PC-3 (cell line): Measurements from ENCODE around the gene HPSE. TPM values are rescaled to one million over a fixed set of nuclear protein-coding genes. Genes with fewer than 3 reads are reported as not detected.

Experiments
- ATAC-seq: fragments of 200-7000 bp; cut with Tn5 transposase; 2 replicates; pipeline ENCODE4 v1.9.1; 2020; ENCODE audit warnings: mild to moderate bottlenecking, moderate library complexity
- BruUV-seq: library from RNA; stranded (reverse); fragments of 400-500 nt; replicated peaks from 2 replicates; lab custom pipeline; 2021; lab: Mats Ljungman, UMichigan
- CTCF ChIA-PET: fragments of 300-600 bp; sonication (Branson Sonifier 250); formaldehyde crosslinking; loops from one replicate; lab custom pipeline; 2022; ENCODE audit warnings: antibody characterized with exemption; lab: Charles Lee
- POLR2A ChIA-PET: fragments of 300-600 bp; sonication (Branson Sonifier 250); formaldehyde crosslinking; loops from one replicate; lab custom pipeline; 2022; ENCODE audit warnings: antibody characterized with exemption; ENCODE audit not compliant: unreplicated experiment; lab: Charles Lee
- DNase-seq: peaks from one replicate; pipeline ENCODE4 v3.0.0-alpha.2; 2015
- H2AFZ ChIP-seq: fragments of 300-600 bp; sonication (generic); 2 replicates; pipeline ENCODE4 v1.6.0; 2016; ENCODE audit warnings: antibody characterized with exemption, low read length
- H3F3A ChIP-seq: fragments of 300-600 bp; sonication (generic); one replicate; pipeline ENCODE4 v1.6.0; 2017; ENCODE audit warnings: antibody characterized with exemption, low read length, control low read depth, mild to moderate bottlenecking; ENCODE audit not compliant: unreplicated experiment
- H3K27ac ChIP-seq: fragments of 300-600 bp; sonication (generic); 2 replicates; pipeline ENCODE4 v1.5.1; 2016; ENCODE audit warnings: mild to moderate bottlenecking, low read length
- H3K27me3 ChIP-seq: fragments of 300-600 bp; sonication (generic); 2 replicates; pipeline ENCODE4 v1.6.1; 2016; ENCODE audit warnings: low read length, mixed read lengths
- H3K36me3 ChIP-seq: fragments of 300-600 bp; sonication (generic); 2 replicates; pipeline ENCODE4 v1.6.1; 2016; ENCODE audit warnings: low read depth, mixed run types, low read length, mixed read lengths
- H3K4me1 ChIP-seq: fragments of 300-600 bp; sonication (generic); 2 replicates; pipeline ENCODE4 v1.5.1; 2016; ENCODE audit warnings: low read length; ENCODE audit not compliant: insufficient read depth
- H3K4me2 ChIP-seq: fragments of 300-600 bp; sonication (generic); 2 replicates; pipeline ENCODE4 v1.6.0; 2016; ENCODE audit warnings: low read length
- H3K4me3 ChIP-seq: fragments of 300-600 bp; sonication (generic); 2 replicates; pipeline ENCODE4 v1.5.1; 2016; ENCODE audit warnings: mild to moderate bottlenecking, low read length, mixed read lengths
- H3K79me2 ChIP-seq: fragments of 300-600 bp; sonication (generic); 2 replicates; pipeline ENCODE4 v1.6.1; 2017; ENCODE audit warnings: low read length, mixed read lengths
- H3K9ac ChIP-seq: fragments of 300-600 bp; sonication (generic); 2 replicates; pipeline ENCODE4 v1.6.0; 2016; ENCODE audit warnings: mild to moderate bottlenecking, low read length
- H3K9me2 ChIP-seq: fragments of 300-600 bp; sonication (generic); replicated peaks from 2 replicates; pipeline ENCODE4 v1.6.1; 2016; ENCODE audit warnings: mixed run types, low read length, mixed read lengths
- H3K9me3 ChIP-seq: fragments of 300-600 bp; sonication (generic); 2 replicates; pipeline ENCODE4 v1.6.1; 2016; ENCODE audit warnings: low read length, mixed read lengths
- H4K20me1 ChIP-seq: fragments of 300-600 bp; sonication (generic); 2 replicates; pipeline ENCODE4 v1.6.1; 2016; ENCODE audit warnings: low read length, mixed read lengths
- EZH2 ChIP-seq: fragments of 300-600 bp; sonication (generic); IDR thresholded peaks from one replicate; pipeline ENCODE4 v1.6.1; 2017; ENCODE audit warnings: antibody characterized with exemption, mild to moderate bottlenecking, low read length; ENCODE audit not compliant: unreplicated experiment
- EZH2phosphoT487 ChIP-seq: fragments of 300-600 bp; sonication (generic); IDR thresholded peaks from 2 replicates; pipeline ENCODE4 v1.6.1; 2018; ENCODE audit warnings: mild to moderate bottlenecking, antibody characterized with exemption, low read length, borderline replicate concordance
- intact Hi-C: fragments of 100-400 bp; cut with micrococcal nuclease; formaldehyde crosslinking; loops from 2 replicates; pipeline ENCODE4 v1.9.0; 2023
- total RNA-seq: library from RNA; depleted of rRNA; stranded (reverse); fragments of >200 nt; gene quantifications from 2 replicates; pipeline ENCODE4 v1.2.3, GENCODE V29; 2014
- TF ChIP-seq, protein P1 (sequence below): fragments of 300-600 bp; sonication (generic); conservative IDR thresholded peaks from 2 replicates; pipeline ENCODE4 v1.5.1; 2017; ENCODE audit warnings: antibody characterized with exemption, low read depth, mild to moderate bottlenecking, low read length

The HPSE gene
- total RNA-seq, 1 experiment from 2014 or later, result 4.2 TPM

DNA sequence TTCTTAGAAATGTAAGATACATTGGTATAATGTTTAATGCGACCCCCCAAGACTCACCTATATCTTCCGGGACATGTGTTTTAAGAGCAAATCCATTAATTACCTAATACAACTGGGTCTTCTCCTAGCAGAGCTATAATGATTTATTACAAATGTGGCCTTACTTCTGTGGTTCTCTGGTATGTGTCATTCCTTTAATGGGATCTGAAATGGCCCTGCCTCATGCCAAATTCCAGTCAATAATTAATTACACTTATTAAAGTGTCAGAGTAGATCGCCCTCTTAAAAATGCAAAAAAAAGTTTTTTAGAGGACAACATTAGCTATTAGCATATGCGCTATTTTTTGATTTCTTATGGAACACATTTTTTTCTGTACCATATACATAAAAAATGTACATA, 17.0 kb downstream of the HPSE start:
- Histone ChIP-seq H3K27me3 (no peaks in the 10 kb centered on the region), H3K9ac (no peak overlapping the region), H3K36me3 (no peaks in the 10 kb centered on the region), H3K4me3 (no peak overlapping the region), H3K79me2 (no peaks in the 10 kb centered on the region), H3K4me2 (no peak overlapping the region), H3K27ac (no peak overlapping the region), H3F3A (no peaks in the 10 kb centered on the region), H4K20me1 (no peaks in the 10 kb centered on the region), H2AFZ (no peak overlapping the region), H3K4me1 (peaks cover 5% of the 10 kb centered on the region; the same call in 1 of the 2 replicates), H3K9me2 (no peaks in the 10 kb centered on the region), H3K9me3 (no peaks in the 10 kb centered on the region)
- ChIA-PET CTCF (no interaction called here), POLR2A (no interaction called here)
- BruUV-seq, result no TSS peak
- intact Hi-C loops, result no loop called here
- TF ChIP-seq EZH2phosphoT487, result no peak
- TF ChIP-seq, protein P1, sequence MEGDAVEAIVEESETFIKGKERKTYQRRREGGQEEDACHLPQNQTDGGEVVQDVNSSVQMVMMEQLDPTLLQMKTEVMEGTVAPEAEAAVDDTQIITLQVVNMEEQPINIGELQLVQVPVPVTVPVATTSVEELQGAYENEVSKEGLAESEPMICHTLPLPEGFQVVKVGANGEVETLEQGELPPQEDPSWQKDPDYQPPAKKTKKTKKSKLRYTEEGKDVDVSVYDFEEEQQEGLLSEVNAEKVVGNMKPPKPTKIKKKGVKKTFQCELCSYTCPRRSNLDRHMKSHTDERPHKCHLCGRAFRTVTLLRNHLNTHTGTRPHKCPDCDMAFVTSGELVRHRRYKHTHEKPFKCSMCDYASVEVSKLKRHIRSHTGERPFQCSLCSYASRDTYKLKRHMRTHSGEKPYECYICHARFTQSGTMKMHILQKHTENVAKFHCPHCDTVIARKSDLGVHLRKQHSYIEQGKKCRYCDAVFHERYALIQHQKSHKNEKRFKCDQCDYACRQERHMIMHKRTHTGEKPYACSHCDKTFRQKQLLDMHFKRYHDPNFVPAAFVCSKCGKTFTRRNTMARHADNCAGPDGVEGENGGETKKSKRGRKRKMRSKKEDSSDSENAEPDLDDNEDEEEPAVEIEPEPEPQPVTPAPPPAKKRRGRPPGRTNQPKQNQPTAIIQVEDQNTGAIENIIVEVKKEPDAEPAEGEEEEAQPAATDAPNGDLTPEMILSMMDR, result no peak
- no peak for TF ChIP-seq EZH2
- ATAC-seq (no peak), DNase-seq (no peak)

DNA sequence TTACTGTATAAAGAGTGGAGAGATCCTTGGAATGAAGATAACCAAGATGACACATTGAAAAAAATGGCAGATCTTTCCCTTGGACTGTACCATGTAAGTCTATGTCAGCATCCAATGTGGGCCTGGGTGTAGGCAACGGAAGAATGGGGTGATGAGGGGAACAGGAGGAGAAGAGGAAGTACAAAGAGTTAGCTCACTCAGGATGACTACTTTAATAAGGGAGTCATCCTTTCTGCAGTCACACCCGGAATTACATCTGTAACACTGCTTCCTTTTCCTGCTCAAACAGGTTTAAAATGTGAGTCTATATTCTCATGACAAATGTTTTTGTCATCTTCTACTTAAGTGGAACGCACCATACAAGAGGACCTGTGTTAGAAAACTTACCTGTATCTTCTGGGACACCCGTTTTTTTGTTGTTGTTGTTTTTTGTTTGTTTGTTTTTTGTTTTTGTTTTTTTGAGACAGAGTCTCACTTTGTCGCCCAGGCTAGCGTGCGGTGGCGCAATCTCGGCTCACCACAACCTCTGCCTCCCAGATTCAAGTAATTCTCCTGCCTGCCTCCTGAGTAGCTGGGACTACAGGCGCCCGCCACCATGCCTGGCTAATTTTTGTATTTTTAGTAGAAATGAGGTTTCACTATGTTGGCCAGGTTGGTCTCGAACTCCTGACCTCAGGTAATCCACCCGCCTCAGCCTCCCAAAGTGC, 18.0 kb downstream of the HPSE start:
- DNase-seq (peak; percentile 66), ATAC-seq (peak; percentile 87)
- Histone ChIP-seq H3K4me1 (peaks cover 5% of the 10 kb centered on the region; the same call in 1 of the 2 replicates), H3K9me3 (no peaks in the 10 kb centered on the region), H3K27ac (0 out of 2 replicates have a peak overlapping the region, but pooled peaks have one; percentile 23), H3K27me3 (no peaks in the 10 kb centered on the region), H4K20me1 (no peaks in the 10 kb centered on the region), H3K36me3 (no peaks in the 10 kb centered on the region), H3F3A (no peaks in the 10 kb centered on the region), H2AFZ (0 out of 2 replicates have a peak overlapping the region, but pooled peaks have one; percentile 26), H3K79me2 (no peaks in the 10 kb centered on the region), H3K4me2 (no peak overlapping the region), H3K9me2 (no peaks in the 10 kb centered on the region), H3K9ac (no peak overlapping the region), H3K4me3 (no peak overlapping the region)
- ChIA-PET CTCF (no interaction called here), POLR2A (no interaction called here)
- intact Hi-C loops, result no loop called here
- BruUV-seq, result no TSS peak
- TF ChIP-seq EZH2 (no peak), EZH2phosphoT487 (no peak)

DNA sequence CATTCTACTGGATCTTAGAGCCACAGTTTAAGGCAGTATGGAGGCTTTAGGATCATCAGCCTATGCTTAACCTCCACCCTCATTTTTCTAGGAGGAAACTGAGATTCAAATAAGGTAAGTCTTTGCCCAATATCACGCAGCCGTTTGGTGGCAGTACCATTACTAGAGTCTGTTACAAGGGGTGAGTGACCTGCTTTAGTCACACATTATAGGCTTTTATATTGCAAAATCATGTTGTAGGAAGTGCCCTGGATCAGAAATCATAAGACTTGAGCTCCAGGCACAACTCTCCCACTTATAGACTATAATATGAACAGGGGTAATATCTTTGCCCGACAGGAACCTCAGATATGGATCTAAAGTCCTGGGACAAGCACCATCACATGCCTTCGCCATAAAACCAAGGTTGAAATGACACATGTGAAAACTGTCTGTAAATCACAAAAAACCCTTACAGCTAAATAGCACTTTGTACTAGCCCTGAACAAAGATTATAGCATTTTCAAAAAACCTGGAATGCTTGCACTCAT, 19.2 kb downstream of the HPSE start:
- Histone ChIP-seq H3K27me3 (no peaks in the 10 kb centered on the region), H3F3A (no peaks in the 10 kb centered on the region), H3K4me1 (peaks cover 5% of the 10 kb centered on the region; the same call in 1 of the 2 replicates), H3K4me2 (no peak overlapping the region), H3K9ac (no peak overlapping the region), H4K20me1 (no peaks in the 10 kb centered on the region), H3K9me3 (no peaks in the 10 kb centered on the region), H3K9me2 (no peaks in the 10 kb centered on the region), H3K27ac (no peak overlapping the region), H3K36me3 (no peaks in the 10 kb centered on the region), H3K79me2 (no peaks in the 10 kb centered on the region), H2AFZ (no peak overlapping the region), H3K4me3 (no peak overlapping the region)
- DNase-seq (no peak), ATAC-seq (no peak)
- ChIA-PET CTCF (no interaction called here), POLR2A (interaction anchor here (0.7 kb wide), 1 partner anchor 11 kb away, joined by 11 read pairs; no protein-coding TSS in a partner anchor)
- TF ChIP-seq EZH2phosphoT487, result no peak
- TF ChIP-seq, protein P1, result no peak
- TF ChIP-seq EZH2, result no peak
- intact Hi-C loops, result no loop called here
- no TSS peak for BruUV-seq
